HG03575 (cell line): ENCODE measurements around the gene WDR45B.

ENCODE experiments used
- ATAC-seq: cut with Tn5 transposase; IDR thresholded peaks from one replicate; pipeline ENCODE4 v1.9.1; 2021; ENCODE audit not compliant: unreplicated experiment, insufficient number of reproducible peaks, low FRiP score; ENCODE audit errors: extremely low read depth

The WDR45B gene

GRCh38 chr17:82679586-82680465, 31.6 kb upstream of the WDR45B start:
- ATAC-seq, result no peak

GRCh38 chr17:82678265-82678891, 30.1 kb upstream of the WDR45B start:
- no peak for ATAC-seq

GRCh38 chr17:82677353-82677925, 29.2 kb upstream of the WDR45B start:
- ATAC-seq, result no peak

- no peak for ATAC-seq
These were observed 27.4 kb upstream of the WDR45B start for GRCh38 chr17:82675476-82676245.

GRCh38 chr17:82674656-82675475, 26.6 kb upstream of the WDR45B start:
- ATAC-seq, result no peak

GRCh38 chr17:82670661-82671450, 22.6 kb upstream of the WDR45B start:
- no peak for ATAC-seq

- no peak for ATAC-seq
These were observed 20.4 kb upstream of the WDR45B start for GRCh38 chr17:82668631-82669099.

- ATAC-seq, result no peak
These were observed 19.9 kb upstream of the WDR45B start for GRCh38 chr17:82668024-82668630.

- ATAC-seq, result no peak
These were observed 19.4 kb upstream of the WDR45B start for GRCh38 chr17:82667668-82668000.

- ATAC-seq, result no peak
These were observed 18.9 kb upstream of the WDR45B start for GRCh38 chr17:82666931-82667667.

- ATAC-seq, result no peak
These were observed 17.6 kb upstream of the WDR45B start for GRCh38 chr17:82665891-82666290.

- ATAC-seq, result no peak
These were observed 17.0 kb upstream of the WDR45B start for GRCh38 chr17:82665217-82665616.

- ATAC-seq, result no peak
These were observed 16.5 kb upstream of the WDR45B start for GRCh38 chr17:82664701-82665182.

GRCh38 chr17:82664276-82664575, 16.0 kb upstream of the WDR45B start:
- no peak for ATAC-seq

- no peak for ATAC-seq
These were observed 15.4 kb upstream of the WDR45B start for GRCh38 chr17:82663381-82664275.

- no peak for ATAC-seq
These were observed 14.5 kb upstream of the WDR45B start for GRCh38 chr17:82662711-82663261.
